GM18907 (cell line): ENCODE data around the gene ALK.

Experiments
- ATAC-seq: cut with Tn5 transposase; IDR thresholded peaks from one replicate; pipeline ENCODE4 v1.9.1; 2021; ENCODE audit warnings: mild to moderate bottlenecking, moderate library complexity; ENCODE audit not compliant: unreplicated experiment

ALK gene

DNA sequence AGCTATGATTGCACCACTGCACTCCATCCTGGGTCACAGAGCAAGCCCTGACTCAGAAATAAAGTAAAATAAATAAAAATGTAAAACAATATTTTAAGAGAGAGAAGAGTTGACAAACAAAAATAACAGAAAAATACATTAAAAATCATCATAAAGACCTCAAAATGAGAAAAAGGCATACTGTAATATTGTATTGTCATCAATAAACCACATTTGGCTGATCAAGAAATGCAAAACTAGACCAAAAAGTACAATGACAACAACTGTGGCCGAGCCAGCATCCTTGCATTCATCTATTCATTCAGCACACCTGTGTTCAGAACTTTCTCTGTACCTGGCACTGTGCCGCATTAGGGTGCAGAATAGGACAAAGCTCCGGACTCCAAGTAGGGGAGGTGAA, 121.8 kb downstream of the ALK start:
- ATAC-seq: no peak

DNA sequence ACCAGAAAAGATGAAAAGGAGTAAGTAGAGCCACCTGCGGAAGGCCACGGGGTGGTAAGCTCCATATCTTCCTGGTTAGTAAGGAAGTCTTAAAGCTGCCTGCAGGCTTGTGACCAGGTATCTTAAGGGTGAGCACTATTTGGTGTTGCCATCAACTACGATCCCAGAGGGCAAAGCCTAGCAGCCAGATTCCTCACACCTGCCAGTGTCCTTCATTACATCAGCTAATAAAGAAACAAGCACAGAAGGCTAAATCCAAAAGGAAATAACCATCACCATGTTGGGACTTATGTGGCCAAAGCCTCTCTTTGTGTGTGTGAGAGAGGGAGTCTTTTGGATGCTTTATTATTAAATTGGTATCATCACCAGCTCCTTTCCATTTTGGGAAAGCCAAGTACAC, 123.5 kb downstream of the ALK start:
- no peak for ATAC-seq

DNA sequence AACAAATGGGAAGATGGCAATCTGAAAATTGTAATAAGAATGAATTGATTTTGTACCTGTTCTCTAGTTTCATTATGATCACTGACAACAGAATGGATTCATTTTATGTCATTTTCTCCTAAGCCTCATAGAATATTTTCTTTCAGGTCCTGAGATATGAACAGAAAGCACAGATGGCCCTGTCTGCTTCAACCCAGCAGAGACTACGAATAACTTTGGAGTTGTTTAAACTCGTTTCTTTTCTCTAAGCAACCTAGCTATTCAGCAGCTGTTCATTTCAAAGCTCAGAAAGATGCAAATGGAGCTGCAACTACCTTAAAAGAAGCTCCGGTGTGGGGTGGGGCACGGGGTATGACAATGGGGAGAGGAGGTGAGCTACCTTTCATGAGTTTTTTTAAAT, 124.9 kb downstream of the ALK start:
- ATAC-seq: no peak

DNA sequence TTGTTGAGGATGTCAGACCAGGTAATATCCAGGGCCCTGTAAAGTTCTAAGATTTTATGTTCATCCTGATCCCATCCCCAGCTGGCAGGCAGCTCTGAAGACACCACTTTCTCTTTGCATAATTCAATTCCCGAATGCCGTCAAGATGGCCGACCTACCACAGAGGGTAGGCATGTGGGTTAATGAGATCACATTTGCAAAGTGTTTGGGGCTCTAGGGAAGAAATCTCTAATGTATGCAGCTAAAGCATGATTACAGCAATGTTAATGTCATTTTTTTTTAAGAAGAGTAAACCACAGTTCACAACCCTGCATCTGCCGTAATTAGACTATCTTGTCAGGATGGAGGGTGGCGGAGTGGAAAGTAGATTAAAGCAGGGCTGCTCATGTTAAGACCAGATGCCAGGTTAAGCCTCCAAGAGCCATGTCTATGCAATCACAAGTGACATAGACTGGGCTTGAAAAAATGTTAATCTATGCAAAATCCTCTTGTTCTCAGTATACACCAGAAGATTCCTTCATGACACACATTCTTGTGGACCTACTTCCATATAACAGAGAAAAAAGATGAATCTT, 131.4 kb downstream of the ALK start:
- no peak for ATAC-seq

- no peak for ATAC-seq
Measured at GRCh38 chr2:29787473-29788465, 133.6 kb downstream of the ALK start.

DNA sequence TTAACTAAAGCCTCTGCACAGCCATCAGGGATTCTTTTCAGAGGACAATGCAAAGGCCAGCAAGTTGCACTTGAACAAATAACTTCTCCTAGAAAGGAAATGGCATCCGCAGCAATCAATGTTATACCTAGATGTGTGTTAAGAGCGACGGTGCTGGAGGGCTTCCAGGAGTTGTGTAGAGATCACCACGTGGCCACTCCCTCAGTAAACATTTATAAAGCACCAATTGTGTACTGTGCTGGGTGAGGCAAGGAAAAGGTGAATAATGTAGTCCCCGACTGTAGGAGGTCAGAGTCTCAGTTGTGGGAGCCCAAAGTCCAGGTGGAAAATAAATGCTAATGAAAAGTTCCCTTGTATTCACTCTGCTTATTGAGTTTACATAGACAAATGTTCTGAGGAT, 135.0 kb downstream of the ALK start:
- no peak for ATAC-seq

- no peak for ATAC-seq
Measured at GRCh38 chr2:29783666-29784065, 137.7 kb downstream of the ALK start.

- ATAC-seq: no peak
Measured at GRCh38 chr2:29782549-29783458, 138.6 kb downstream of the ALK start.

GRCh38 chr2:29782087-29782486, 139.3 kb downstream of the ALK start:
- ATAC-seq: no peak

DNA sequence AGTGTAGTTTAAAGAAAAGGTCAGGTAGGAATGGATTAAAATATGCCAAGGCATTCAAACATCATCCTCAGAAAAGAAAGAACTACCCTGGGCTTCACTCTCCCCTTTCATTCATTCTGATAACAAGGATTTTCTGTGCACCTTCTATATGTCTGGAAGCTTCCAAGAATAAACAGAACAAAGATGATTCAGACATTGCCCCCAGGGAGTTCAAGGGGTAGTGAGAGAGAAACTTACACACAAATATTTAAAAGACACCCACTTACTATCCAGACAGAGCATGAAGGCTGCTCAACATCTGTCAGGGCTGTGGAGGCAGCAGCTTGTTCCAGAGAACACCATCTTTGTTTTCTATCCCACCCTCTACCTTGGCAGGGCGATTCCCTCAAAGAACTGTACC, 140.5 kb downstream of the ALK start:
- no peak for ATAC-seq

DNA sequence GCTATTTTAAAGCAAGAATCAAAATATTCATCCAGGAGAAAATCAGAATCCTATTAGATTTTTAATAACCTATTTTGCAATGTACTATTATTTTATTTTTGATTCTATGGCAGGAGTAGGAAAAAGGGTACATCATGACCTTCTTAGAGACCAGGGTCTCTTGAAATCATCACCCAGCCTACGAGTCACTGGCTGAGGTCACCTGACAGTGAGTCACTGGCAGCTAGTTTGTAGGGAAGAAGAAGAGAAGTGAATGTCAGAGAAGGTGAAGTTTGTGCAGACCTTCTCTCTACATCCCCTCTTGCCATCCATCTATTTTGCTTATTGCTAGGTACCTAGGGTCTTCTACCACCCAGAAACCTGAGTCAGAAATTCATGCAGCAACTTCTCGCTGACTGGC, 144.2 kb downstream of the ALK start:
- ATAC-seq: no peak

DNA sequence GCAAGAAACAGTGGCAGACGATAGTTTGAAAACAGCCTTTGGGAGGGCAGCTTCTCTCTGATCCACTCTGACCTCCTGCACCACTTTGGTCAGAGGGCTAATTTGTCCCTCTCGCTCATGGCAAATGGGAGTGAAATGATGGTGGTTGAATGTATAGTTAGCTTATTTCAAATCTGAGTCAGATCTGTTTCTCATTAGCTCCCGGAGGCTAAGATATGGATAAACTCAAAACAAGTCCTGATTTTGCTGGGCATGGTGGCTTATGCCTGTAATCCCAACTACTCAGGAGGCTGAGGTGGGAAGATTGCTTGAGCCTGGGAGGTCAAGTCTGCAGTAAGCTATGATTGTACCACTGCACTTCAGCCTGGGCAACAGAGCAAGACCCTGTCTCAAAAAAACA, 145.0 kb downstream of the ALK start:
- no peak for ATAC-seq

- ATAC-seq: no peak
Measured at GRCh38 chr2:29775937-29776336, 145.4 kb downstream of the ALK start.

DNA sequence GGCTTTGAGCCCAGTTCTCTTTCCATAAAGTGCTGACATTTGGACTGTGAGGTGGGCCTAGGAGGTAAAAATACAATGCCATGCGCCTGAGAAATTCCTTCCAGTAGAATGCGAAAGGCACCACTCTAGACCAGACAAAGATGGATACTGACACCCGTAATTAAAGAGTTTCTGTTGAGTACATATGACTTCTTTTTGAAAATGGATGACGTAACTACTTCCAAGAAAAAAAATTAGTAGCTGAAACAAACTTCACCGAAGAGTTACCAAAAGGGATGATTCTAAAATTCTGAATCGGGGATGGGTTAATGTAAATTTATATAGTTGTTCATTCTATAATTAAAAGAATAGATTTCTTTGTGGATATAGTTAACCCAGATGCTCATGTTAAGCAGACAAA, 146.8 kb downstream of the ALK start:
- no peak for ATAC-seq

- no peak for ATAC-seq
Measured at GRCh38 chr2:29770846-29771245, 150.5 kb downstream of the ALK start.

DNA sequence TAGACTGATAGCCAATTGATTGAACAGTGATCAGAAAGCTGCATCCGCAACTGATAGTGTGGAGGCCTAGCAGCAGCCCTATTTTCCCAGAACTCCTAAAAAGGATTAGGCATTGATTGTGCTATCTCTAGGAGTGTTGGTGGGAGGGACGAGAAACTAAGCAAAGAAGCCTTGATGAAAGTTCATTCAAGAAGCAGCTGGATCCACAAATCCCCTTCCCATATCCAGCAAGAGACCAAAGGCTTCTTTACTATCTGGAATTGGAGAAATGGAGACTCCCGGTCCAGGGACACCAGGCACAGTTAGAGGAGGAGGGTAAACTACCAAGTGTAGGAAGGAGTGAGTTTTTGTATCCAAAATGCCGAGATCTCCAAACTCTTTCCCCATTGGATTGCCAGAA, 151.5 kb downstream of the ALK start:
- ATAC-seq: no peak

- ATAC-seq: no peak
Measured at GRCh38 chr2:29767606-29768335, 153.6 kb downstream of the ALK start.

- ATAC-seq: no peak
Measured at GRCh38 chr2:29766191-29766590, 155.2 kb downstream of the ALK start.

DNA sequence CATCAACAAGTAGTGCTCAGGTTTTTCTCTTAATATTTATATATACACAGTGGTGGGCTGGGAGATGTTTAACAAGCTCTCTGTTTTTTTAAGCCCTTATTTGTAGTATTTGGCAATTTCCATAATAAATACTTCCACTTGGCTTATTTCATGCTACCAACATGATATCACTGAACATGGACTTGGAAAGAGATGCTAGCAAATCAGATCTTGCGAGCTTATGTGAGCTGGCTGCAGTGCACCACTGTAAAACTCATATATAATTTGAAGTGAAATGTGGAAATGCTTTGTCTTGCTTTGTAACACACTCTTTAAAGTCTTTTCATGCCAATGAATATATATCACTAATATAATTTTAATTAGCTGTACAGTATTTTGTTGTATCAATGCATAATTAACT, 155.7 kb downstream of the ALK start:
- ATAC-seq: no peak

GRCh38 chr2:29763371-29763770, 158.0 kb downstream of the ALK start:
- ATAC-seq: no peak

DNA sequence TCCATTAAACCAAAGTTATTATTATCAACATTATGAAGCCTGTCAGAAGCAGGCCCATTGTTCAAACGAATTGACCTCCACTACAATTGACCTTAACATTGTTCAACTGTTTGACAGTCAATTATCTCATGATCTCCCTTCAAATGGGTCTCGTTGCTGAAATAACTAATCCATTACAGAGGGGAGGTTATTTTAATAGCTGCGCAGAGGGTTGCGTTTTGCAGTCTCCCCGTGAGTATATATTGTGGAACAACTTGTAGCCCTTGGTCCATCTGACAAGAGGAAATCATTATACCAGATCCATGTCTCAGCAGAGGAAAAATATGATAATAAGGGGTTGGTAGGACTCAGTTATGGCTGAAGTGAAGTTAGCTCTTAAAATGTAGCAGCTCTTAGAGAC, 159.1 kb downstream of the ALK start:
- no peak for ATAC-seq
